OCI-LY7 (cell line): Measurements from ENCODE around the gene CIT. TPM values are rescaled to one million over a fixed set of nuclear protein-coding genes. Genes with fewer than 3 reads are reported as not detected.
"Not testable (repeated sequence)": the region's sequence is repeated elsewhere in the genome, so short reads cannot be mapped to it uniquely, and the experiment has no call there.

Experiments used
- BruUV-seq: library from RNA; stranded (reverse); fragments of 400-500 nt; replicated peaks from 2 replicates; lab custom pipeline; 2021; lab: Mats Ljungman, UMichigan
- CTCF ChIA-PET: fragments of 300-600 bp; sonication (Branson Sonifier 250); formaldehyde crosslinking; loops from one replicate; lab custom pipeline; 2022; ENCODE audit warnings: antibody characterized with exemption; ENCODE audit not compliant: unreplicated experiment; lab: Charles Lee
- POLR2A ChIA-PET: fragments of 300-600 bp; sonication (Branson Sonifier 250); formaldehyde crosslinking; loops from one replicate; lab custom pipeline; 2022; ENCODE audit warnings: antibody characterized with exemption; lab: Charles Lee
- DNase-seq: peaks from one replicate; pipeline ENCODE4 v3.0.0-alpha.2; 2015; ENCODE audit warnings: low spot score
- H2AFZ ChIP-seq: fragments of 200-600 bp; sonication (generic), shearing (Covaris generic); 2 replicates; pipeline ENCODE4 v1.6.1; 2014; ENCODE audit warnings: mild to moderate bottlenecking, antibody characterized with exemption, low read length, moderate library complexity
- H3K27ac ChIP-seq: fragments of 200-600 bp; sonication (generic); 2 replicates; pipeline ENCODE4 v1.5.1; 2014; ENCODE audit warnings: mixed run types, low read depth, mild to moderate bottlenecking, moderate library complexity, low read length, inconsistent platforms; ENCODE audit not compliant: poor library complexity, severe bottlenecking
- H3K36me3 ChIP-seq: fragments of 200-600 bp; sonication (generic); 2 replicates; pipeline ENCODE4 v1.6.1; 2014; ENCODE audit warnings: mild to moderate bottlenecking, antibody characterized with exemption, low read length, moderate library complexity, mixed read lengths; ENCODE audit not compliant: insufficient read depth
- H3K4me1 ChIP-seq: fragments of 200-600 bp; sonication (generic); 2 replicates; pipeline ENCODE4 v1.5.1; 2014; ENCODE audit warnings: mild to moderate bottlenecking, low read length; ENCODE audit not compliant: insufficient read depth, poor library complexity, severe bottlenecking
- H3K4me2 ChIP-seq: fragments of 200-600 bp; sonication (generic); 2 replicates; pipeline ENCODE4 v1.6.1; 2014; ENCODE audit warnings: mild to moderate bottlenecking, low read length
- H3K4me3 ChIP-seq: fragments of 200-600 bp; sonication (generic); 2 replicates; pipeline ENCODE4 v1.5.1; 2014; ENCODE audit warnings: mild to moderate bottlenecking, low read depth, low read length; ENCODE audit not compliant: poor library complexity, severe bottlenecking
- H3K79me2 ChIP-seq: fragments of 200-600 bp; sonication (generic); 2 replicates; pipeline ENCODE4 v1.6.1; 2016; ENCODE audit warnings: low read depth, mild to moderate bottlenecking, low read length, moderate library complexity, mixed read lengths; ENCODE audit not compliant: insufficient read depth
- H3K9me2 ChIP-seq: fragments of 200-600 bp; sonication (generic); 2 replicates; pipeline ENCODE4 v1.6.1; 2016; ENCODE audit warnings: mild to moderate bottlenecking, low read length, mixed read lengths; ENCODE audit not compliant: insufficient read depth
- H3K9me3 ChIP-seq: fragments of 200-600 bp; sonication (generic); 2 replicates; pipeline ENCODE4 v1.6.1; 2014; ENCODE audit warnings: mild to moderate bottlenecking, mixed run types, low read length, mixed read lengths
- H4K20me1 ChIP-seq: fragments of 200-600 bp; sonication (generic); 2 replicates; pipeline ENCODE4 v1.6.1; 2014; ENCODE audit warnings: mild to moderate bottlenecking, antibody characterized with exemption, low read length, moderate library complexity, mixed read lengths; ENCODE audit not compliant: insufficient read depth
- EZH2phosphoT487 ChIP-seq: fragments of 200-600 bp; sonication (generic); IDR thresholded peaks from 2 replicates; pipeline ENCODE4 v1.6.1; 2018; ENCODE audit warnings: low read depth, borderline replicate concordance, mild to moderate bottlenecking, mixed run types, antibody characterized with exemption, low read length, moderate library complexity, mixed read lengths
- intact Hi-C: fragments of 100-400 bp; cut with micrococcal nuclease; formaldehyde crosslinking; loops from one replicate; pipeline ENCODE4 v1.10.0; 2022; ENCODE audit not compliant: unreplicated experiment
- total RNA-seq, 2 experiments: library from RNA; depleted of rRNA in 1 of 2; stranded (reverse); fragments of >200 nt in 1 of 2; shearing (Covaris generic) in 1 of 2; gene quantifications; 2 replicates each; pipeline ENCODE4 v1.2.3, GENCODE V29; 2014 to 2022
- TF ChIP-seq, protein P1 (sequence below): fragments of 200-600 bp; sonication (generic); conservative IDR thresholded peaks from 2 replicates; pipeline ENCODE4 v1.5.1; 2014; ENCODE audit warnings: mild to moderate bottlenecking, antibody characterized with exemption, low read length, moderate library complexity, mixed read lengths

Gene CIT
- total RNA-seq, 2 experiments from 2014 or later: 33.4 to 90.1 TPM

DNA sequence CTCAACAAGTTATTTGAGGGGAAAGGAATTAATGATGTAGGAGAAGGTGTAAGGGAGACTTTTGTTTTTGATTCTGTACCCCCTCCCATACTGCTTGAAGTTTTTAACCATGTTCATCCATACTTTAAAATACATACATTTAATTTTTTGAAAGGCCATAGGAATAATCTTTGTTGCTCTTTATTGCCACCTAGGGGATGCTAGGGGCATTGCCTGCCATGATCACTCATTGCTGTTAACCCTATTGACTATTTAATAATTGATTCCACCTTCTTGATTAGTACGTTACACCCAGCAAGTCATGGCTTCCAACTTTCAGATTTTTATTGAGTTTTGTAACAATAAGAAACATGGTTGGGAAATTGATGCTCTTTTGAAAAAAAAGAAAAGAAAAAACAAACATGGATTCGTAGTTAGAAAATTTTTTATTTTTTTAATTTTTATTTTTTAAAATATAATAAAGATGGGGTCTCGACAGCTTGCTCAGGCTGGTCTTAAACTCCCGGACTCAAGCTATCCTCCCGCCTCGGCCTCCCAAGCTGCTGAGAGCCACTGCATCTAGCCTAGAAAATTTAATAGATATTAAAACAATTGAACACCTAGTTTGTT lies 217.7 kb downstream of the CIT start:
- Histone ChIP-seq H2AFZ (no peak overlapping the region), H3K4me2 (no peak overlapping the region), H3K36me3 (no peaks in the 10 kb centered on the region), H4K20me1 (no peaks in the 10 kb centered on the region), H3K4me3 (no peak overlapping the region), H3K4me1 (no peaks in the 10 kb centered on the region), H3K27ac (no peak overlapping the region), H3K79me2 (no peaks in the 10 kb centered on the region), H3K9me3 (no peaks in the 10 kb centered on the region), H3K9me2 (no peaks in the 10 kb centered on the region)
- BruUV-seq: no TSS peak
- CTCF ChIA-PET: no interaction called here
- peak; percentile 57 for DNase-seq
- POLR2A ChIA-PET: no interaction called here
- intact Hi-C loops: no loop called here
- TF ChIP-seq, protein P1, sequence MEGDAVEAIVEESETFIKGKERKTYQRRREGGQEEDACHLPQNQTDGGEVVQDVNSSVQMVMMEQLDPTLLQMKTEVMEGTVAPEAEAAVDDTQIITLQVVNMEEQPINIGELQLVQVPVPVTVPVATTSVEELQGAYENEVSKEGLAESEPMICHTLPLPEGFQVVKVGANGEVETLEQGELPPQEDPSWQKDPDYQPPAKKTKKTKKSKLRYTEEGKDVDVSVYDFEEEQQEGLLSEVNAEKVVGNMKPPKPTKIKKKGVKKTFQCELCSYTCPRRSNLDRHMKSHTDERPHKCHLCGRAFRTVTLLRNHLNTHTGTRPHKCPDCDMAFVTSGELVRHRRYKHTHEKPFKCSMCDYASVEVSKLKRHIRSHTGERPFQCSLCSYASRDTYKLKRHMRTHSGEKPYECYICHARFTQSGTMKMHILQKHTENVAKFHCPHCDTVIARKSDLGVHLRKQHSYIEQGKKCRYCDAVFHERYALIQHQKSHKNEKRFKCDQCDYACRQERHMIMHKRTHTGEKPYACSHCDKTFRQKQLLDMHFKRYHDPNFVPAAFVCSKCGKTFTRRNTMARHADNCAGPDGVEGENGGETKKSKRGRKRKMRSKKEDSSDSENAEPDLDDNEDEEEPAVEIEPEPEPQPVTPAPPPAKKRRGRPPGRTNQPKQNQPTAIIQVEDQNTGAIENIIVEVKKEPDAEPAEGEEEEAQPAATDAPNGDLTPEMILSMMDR: peak; percentile 92
- no peak for TF ChIP-seq EZH2phosphoT487

DNA sequence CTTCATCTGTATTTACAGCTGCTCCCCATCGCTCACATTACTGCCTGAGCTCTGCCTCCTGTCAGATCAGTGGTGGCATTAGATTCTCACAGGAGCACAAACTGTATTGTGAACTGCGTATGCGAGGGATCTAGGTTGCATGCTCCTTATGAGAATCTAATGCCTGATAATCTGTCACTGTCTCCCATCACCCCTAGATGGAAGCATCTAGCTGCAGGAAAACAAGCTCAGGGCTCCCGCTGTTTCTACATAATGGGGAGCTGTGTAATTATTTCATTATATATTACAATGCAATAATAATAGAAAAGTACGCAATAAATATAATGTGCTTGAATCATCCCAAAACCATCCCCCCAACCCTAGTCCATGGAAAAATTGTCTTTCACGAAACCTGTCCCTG lies 219.0 kb downstream of the CIT start:
- H3K27ac ChIP-seq, H3K9me2 ChIP-seq, BruUV-seq, H3K36me3 ChIP-seq, POLR2A ChIA-PET, DNase-seq, H3K4me2 ChIP-seq, H3K9me3 ChIP-seq, intact Hi-C loops, CTCF ChIA-PET, H2AFZ ChIP-seq, H3K79me2 ChIP-seq, H4K20me1 ChIP-seq, H3K4me1 ChIP-seq, H3K4me3 ChIP-seq: not testable (repeated sequence)

DNA sequence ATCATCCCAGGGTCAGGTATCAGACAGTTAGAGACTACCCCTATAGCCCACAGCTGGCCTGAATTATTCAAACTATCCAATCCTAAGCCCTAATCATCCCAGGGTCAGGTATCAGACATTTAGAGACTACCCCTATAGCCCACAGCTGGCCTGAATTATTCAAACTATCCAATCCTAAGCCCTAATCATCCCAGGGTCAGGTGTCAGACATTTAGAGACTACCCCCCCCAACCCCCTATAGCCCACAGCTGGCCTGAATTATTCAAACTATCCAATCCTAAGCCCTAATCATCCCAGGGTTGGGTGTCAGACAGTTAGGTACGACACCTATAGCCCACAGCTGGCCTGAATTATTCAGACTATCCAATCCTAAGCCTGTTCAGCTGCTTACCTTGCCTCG lies 220.1 kb downstream of the CIT start:
- intact Hi-C loops, H3K4me2 ChIP-seq, H3K27ac ChIP-seq, H3K9me3 ChIP-seq, H3K4me3 ChIP-seq, DNase-seq, H3K79me2 ChIP-seq, H3K9me2 ChIP-seq, H2AFZ ChIP-seq, POLR2A ChIA-PET, H4K20me1 ChIP-seq, H3K36me3 ChIP-seq, BruUV-seq, CTCF ChIA-PET, H3K4me1 ChIP-seq: not testable (repeated sequence)

DNA sequence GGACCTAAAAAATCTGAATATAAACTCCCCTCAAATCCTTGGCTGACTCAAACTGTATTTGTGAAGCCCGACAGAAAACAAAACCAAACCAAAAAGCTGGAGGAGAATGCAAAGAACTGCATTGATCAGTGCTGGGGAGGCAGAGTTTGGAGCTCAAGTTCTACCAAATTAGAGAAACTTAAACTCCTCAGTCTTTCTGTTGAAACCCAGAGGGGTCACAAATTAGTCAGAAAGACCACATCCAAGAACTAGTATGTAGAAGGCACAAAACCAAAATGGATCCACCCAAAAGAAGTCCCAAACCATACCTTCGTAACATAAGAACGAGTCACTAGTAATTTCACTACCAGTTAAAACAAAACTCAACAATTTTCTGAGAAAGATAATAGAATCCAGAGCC lies 224.5 kb downstream of the CIT start:
- H3K4me3 ChIP-seq: no peak overlapping the region
- TF ChIP-seq, protein P1: no peak
- TF ChIP-seq EZH2phosphoT487: no peak
- no peak overlapping the region for H3K4me2 ChIP-seq
- ChIA-PET CTCF (no interaction called here), POLR2A (interaction anchor here (1.2 to 1.7 kb wide), 2 partner anchors 10 to 25 kb away, joined by 4 to 6 read pairs; no protein-coding TSS in a partner anchor)
- no peaks in the 10 kb centered on the region for H3K36me3 ChIP-seq
- H3K4me1 ChIP-seq: no peaks in the 10 kb centered on the region
- no peaks in the 10 kb centered on the region for H3K9me2 ChIP-seq
- H3K27ac ChIP-seq: no peak overlapping the region
- no TSS peak for BruUV-seq
- H2AFZ ChIP-seq: no peak overlapping the region
- H3K79me2 ChIP-seq: no peaks in the 10 kb centered on the region
- intact Hi-C loops: no loop called here
- peaks cover 3% of the 10 kb centered on the region; the same call in 1 of the 2 replicates for H3K9me3 ChIP-seq
- DNase-seq: no peak
- no peaks in the 10 kb centered on the region for H4K20me1 ChIP-seq
